ENCODE data around the gene WNT9A.

Gene WNT9A

DNA sequence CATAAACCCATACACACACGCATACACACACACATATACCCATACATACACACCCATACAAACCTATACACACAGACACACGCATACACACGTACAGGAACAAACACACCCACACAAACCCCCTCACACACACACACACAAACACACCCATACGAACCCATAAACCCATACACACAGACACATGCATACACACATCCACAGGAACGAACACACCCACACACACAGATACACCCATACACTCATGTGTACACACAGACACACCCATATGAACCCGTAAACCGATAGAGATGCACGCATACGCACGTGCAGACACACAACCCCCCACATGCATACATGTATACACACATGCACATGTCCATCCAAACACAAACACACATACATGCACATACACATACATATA is 9.5 kb downstream of the WNT9A start:
- TF ChIP-seq CTCF (IDR thresholded peaks at IDR 0.05; ENCODE audit: low read depth, low read length): no peak
- no peak overlapping the region for H3K4me3 ChIP-seq (ENCODE audit: low read depth, low read length)

DNA sequence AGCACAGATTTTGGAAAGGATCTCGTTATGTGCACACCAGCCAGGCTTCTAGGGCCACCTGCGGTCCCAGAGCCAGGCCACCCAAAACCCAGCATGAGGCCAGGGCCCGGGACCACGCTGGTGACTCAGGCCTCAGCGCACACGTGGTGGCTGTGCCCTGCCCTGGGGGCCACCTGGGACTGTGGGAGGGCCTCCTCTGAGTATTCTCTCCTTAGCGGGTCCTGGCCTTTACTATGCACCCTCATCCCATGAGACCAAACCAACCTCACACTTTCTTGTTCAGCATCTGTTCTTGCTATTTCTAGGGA is 9.9 kb downstream of the WNT9A start:
- H3K4me3 ChIP-seq (ENCODE audit: low read depth, low read length): no peak overlapping the region
- TF ChIP-seq CTCF (IDR thresholded peaks at IDR 0.05; ENCODE audit: low read depth, low read length): no peak

DNA sequence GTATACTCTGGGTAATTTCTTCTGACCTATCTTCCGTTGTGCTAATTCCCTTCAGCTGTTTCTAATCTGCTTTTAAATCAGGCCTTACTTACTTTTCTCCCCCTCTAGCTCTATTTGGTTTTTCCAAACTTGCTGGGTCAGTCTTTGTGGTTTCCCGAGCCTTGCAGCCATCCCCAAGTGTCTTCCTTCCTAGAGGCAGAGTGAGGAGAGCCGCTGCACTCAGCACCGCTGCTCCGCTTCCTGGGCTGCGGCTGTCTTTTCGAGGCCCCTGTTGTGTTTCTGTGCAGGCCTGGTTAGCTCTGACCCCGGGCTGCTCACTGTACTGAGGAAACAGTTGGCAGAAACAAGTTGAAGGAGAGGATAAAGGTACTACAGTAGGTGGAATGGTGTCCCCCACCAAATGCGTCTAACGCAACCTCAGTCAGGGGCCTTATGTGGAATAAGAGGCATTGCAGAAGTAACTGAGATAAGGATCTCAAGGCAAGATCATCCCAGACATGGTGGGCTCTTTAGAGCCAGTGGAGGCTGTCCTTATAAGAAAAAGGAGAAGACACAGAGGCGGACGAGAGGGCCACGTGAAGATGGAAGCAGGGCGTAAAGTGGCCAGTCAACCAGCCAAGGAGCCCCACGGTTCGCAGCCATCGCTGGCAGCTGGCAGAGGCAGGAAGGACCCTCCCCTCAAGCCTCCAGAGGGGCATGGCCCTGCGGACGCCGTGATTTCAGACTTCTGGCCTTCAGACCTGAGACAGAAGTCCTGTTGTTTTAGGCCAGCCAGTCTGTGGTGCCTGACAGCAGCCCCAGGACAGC is 10.5 kb downstream of the WNT9A start:
- no peak for TF ChIP-seq CTCF (IDR thresholded peaks at IDR 0.05; ENCODE audit: low read depth, low read length)
- H3K4me3 ChIP-seq (ENCODE audit: low read depth, low read length): no peak overlapping the region

DNA sequence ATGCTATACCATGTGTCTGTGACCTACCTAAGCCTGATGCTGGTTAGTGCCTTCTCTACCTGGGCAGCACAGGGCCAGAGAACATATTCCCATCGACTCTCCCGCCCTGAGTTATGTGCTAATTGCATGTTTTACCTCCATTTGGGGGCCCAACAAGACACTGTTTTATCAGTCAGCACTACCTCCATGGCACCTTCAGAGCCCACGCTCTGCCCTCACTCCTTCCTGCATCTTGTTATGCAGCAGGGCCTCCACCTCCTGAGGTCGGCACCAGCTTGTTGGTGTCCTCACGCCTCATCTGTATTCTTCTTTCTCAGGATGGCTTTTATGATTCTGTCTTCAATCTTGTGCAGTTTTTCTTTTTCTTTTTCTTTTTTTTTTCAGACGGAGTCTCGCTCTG is 11.9 kb downstream of the WNT9A start:
- no peak for TF ChIP-seq CTCF (IDR thresholded peaks at IDR 0.05; ENCODE audit: low read depth, low read length)
- no peak overlapping the region for H3K4me3 ChIP-seq (ENCODE audit: low read depth, low read length)

GRCh38 chr1:227934476-227935313 is 13.0 kb downstream of the WNT9A start:
- no peak for TF ChIP-seq CTCF (IDR thresholded peaks at IDR 0.05; ENCODE audit: low read depth, low read length)
- H3K4me3 ChIP-seq (ENCODE audit: low read depth, low read length): no peak overlapping the region

DNA sequence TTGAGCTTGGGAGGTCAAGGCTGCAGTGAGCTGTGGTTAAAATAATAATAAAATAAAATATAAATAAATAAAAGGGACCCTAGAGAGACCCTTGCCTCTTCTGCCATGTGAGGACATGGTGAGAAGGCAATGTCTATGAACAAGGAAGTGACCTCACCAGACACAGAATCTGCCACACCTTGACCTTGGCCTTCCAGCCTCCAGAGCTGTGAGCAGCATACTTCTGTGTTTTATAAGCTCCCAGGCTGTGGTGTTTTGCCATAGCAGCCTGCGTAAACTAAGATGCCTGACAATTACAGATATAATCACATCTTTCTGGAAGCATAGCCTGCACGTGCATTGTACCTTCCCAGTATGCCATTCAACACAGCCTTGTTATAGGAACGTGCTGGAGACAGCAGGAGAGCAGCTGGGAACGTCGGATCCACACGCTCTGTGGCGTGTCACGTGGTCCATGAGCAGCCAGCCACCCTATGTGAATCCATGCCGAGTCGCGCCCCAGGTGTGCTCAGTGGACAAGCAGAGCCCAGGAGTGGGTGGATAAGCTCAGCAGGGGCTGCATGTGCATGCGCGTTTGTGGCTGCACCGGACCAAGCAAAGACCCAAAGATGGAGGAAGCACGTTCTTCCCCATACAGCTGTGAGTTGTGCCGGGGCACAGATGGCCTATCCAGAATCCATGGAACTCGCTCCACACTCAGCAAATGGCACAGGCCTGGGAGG is 17.8 kb downstream of the WNT9A start:
- TF ChIP-seq CTCF (IDR thresholded peaks at IDR 0.05; ENCODE audit: low read depth, low read length): no peak
- H3K4me3 ChIP-seq (ENCODE audit: low read depth, low read length): no peak overlapping the region

Measured in WI38 (cell line).